ENCODE measurements around the gene RAD23B.

DNA sequence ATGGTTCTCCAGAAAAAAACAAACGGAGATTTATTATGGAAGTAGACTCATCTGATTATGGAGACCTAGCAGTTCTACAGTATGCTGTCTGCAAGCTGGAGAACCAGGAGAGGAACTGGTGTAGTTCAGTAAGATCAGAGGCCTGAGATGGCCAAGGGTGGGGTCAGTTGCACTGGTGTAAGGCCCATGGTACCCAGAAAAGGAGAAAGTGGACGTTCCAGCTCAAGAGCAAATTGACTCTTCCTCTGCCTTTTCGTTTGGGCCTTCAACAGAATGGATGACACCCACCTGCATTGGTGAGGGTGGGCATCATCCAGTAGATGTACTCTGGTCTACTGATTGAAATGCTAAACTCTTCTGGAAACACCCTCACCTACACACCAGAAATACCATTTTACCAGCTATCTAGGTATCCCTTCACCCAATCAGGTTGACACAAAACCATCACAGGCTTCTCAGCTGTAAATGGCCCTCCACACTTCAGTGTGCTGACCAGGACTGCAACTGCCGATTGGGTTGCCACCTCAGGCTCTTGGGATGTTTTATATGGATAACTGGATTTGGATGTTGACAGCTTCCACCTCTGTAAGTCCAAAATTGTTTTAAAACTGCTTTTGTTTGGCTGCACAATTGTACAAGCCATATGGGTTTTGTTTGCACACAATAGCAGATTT is 51.2 kb downstream of the RAD23B start:
- TF ChIP-seq, protein P1, sequence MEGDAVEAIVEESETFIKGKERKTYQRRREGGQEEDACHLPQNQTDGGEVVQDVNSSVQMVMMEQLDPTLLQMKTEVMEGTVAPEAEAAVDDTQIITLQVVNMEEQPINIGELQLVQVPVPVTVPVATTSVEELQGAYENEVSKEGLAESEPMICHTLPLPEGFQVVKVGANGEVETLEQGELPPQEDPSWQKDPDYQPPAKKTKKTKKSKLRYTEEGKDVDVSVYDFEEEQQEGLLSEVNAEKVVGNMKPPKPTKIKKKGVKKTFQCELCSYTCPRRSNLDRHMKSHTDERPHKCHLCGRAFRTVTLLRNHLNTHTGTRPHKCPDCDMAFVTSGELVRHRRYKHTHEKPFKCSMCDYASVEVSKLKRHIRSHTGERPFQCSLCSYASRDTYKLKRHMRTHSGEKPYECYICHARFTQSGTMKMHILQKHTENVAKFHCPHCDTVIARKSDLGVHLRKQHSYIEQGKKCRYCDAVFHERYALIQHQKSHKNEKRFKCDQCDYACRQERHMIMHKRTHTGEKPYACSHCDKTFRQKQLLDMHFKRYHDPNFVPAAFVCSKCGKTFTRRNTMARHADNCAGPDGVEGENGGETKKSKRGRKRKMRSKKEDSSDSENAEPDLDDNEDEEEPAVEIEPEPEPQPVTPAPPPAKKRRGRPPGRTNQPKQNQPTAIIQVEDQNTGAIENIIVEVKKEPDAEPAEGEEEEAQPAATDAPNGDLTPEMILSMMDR (IDR thresholded peaks at IDR 0.05; ENCODE audit: insufficient read depth, low read length), result no peak
- TF ChIP-seq POLR2AphosphoS5 (IDR thresholded peaks at IDR 0.05; ENCODE audit: low read depth) (no peak), GABPA (IDR thresholded peaks at IDR 0.05; ENCODE audit: low read depth) (no peak)
- TF ChIP-seq, protein P2, sequence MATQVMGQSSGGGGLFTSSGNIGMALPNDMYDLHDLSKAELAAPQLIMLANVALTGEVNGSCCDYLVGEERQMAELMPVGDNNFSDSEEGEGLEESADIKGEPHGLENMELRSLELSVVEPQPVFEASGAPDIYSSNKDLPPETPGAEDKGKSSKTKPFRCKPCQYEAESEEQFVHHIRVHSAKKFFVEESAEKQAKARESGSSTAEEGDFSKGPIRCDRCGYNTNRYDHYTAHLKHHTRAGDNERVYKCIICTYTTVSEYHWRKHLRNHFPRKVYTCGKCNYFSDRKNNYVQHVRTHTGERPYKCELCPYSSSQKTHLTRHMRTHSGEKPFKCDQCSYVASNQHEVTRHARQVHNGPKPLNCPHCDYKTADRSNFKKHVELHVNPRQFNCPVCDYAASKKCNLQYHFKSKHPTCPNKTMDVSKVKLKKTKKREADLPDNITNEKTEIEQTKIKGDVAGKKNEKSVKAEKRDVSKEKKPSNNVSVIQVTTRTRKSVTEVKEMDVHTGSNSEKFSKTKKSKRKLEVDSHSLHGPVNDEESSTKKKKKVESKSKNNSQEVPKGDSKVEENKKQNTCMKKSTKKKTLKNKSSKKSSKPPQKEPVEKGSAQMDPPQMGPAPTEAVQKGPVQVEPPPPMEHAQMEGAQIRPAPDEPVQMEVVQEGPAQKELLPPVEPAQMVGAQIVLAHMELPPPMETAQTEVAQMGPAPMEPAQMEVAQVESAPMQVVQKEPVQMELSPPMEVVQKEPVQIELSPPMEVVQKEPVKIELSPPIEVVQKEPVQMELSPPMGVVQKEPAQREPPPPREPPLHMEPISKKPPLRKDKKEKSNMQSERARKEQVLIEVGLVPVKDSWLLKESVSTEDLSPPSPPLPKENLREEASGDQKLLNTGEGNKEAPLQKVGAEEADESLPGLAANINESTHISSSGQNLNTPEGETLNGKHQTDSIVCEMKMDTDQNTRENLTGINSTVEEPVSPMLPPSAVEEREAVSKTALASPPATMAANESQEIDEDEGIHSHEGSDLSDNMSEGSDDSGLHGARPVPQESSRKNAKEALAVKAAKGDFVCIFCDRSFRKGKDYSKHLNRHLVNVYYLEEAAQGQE (IDR thresholded peaks at IDR 0.05; ENCODE audit: insufficient replicate concordance, low read depth), result no peak

Measured in HL-60 (cell line).